Nephron progenitor cell (in vitro differentiated cells): Measurements from ENCODE around the gene EPHB6.

Experiments
- DNase-seq: peaks from one replicate; pipeline ENCODE4 v3.0.0; 2021
- H3K27ac Mint-ChIP-seq: 2 replicates; pipeline ENCODE4 v1.8.0; 2021; ENCODE audit warnings: mild to moderate bottlenecking, moderate library complexity, mixed read lengths
- H3K27me3 Mint-ChIP-seq: 2 replicates; pipeline ENCODE4 v1.8.0; 2021; ENCODE audit warnings: mild to moderate bottlenecking, low read depth, mixed read lengths; ENCODE audit not compliant: poor library complexity
- H3K36me3 Mint-ChIP-seq: 2 replicates; pipeline ENCODE4 v1.8.0; 2021; ENCODE audit warnings: low read depth, mixed read lengths
- H3K4me1 Mint-ChIP-seq: 2 replicates; pipeline ENCODE4 v1.8.0; 2021; ENCODE audit warnings: mixed read lengths
- H3K4me3 Mint-ChIP-seq: 2 replicates; pipeline ENCODE4 v1.8.0; 2021; ENCODE audit warnings: mild to moderate bottlenecking, moderate library complexity, mixed read lengths
- H3K9me3 Mint-ChIP-seq: 2 replicates; pipeline ENCODE4 v1.8.0; 2021; ENCODE audit warnings: mild to moderate bottlenecking, moderate library complexity, mixed read lengths
- CTCF ChIP-seq: fragments of 200-600 bp; sonication (generic); IDR thresholded peaks from 2 replicates; pipeline ENCODE4 v1.5.0; 2021; ENCODE audit warnings: antibody characterized with exemption

The EPHB6 gene

GRCh38 chr7:142913566-142913965, 58.7 kb downstream of the EPHB6 start:
- Mint-ChIP-seq H3K36me3 (no peaks in the 10 kb centered on the region), H3K4me3 (no peak overlapping the region), H3K9me3 (no peaks in the 10 kb centered on the region), H3K27ac (no peak overlapping the region), H3K27me3 (peaks cover 18% of the 10 kb centered on the region), H3K4me1 (peaks cover 10% of the 10 kb centered on the region)
- TF ChIP-seq CTCF = no peak
- no peak for DNase-seq

DNA sequence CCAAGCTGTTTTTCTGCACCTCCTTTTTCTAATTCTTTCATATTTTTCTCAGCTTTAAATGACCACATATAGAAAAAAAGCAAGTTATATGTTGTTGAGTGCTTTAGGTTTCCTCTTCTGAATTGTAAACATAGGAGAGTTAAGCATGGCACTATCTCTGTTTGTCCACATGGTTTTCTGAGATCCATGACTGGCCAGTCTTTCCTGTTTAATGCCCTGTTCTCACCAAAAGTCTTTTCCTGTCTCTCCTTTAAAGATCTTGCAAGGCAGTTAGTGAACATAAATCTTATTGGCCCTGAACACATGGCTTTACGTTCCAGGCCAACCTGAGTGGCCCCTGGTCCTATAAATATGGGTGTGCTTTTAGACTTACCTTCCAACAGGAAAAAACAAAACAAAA, 59.2 kb downstream of the EPHB6 start:
- Mint-ChIP-seq H3K9me3 (no peaks in the 10 kb centered on the region), H3K4me3 (no peak overlapping the region), H3K27me3 (peaks cover 18% of the 10 kb centered on the region), H3K36me3 (no peaks in the 10 kb centered on the region), H3K27ac (no peak overlapping the region), H3K4me1 (peaks cover 10% of the 10 kb centered on the region)
- no peak for DNase-seq
- TF ChIP-seq CTCF = no peak

GRCh38 chr7:142915315-142915714, 60.4 kb downstream of the EPHB6 start:
- H3K36me3 Mint-ChIP-seq = no peaks in the 10 kb centered on the region
- H3K9me3 Mint-ChIP-seq = no peaks in the 10 kb centered on the region
- H3K4me3 Mint-ChIP-seq = no peak overlapping the region
- peaks cover 10% of the 10 kb centered on the region for H3K4me1 Mint-ChIP-seq
- H3K27ac Mint-ChIP-seq = no peak overlapping the region
- DNase-seq = no peak
- no peak for TF ChIP-seq CTCF
- peaks cover 22% of the 10 kb centered on the region for H3K27me3 Mint-ChIP-seq

- Mint-ChIP-seq H3K9me3 (no peaks in the 10 kb centered on the region), H3K4me1 (peaks cover 10% of the 10 kb centered on the region), H3K27ac (no peak overlapping the region), H3K27me3 (peaks cover 17% of the 10 kb centered on the region), H3K36me3 (no peaks in the 10 kb centered on the region), H3K4me3 (no peak overlapping the region)
- no peak for DNase-seq
- no peak for TF ChIP-seq CTCF
These were observed 61.6 kb downstream of the EPHB6 start for GRCh38 chr7:142916508-142916907.

- Mint-ChIP-seq H3K4me1 (peaks cover 10% of the 10 kb centered on the region), H3K9me3 (no peaks in the 10 kb centered on the region), H3K36me3 (no peaks in the 10 kb centered on the region), H3K27ac (no peak overlapping the region), H3K4me3 (no peak overlapping the region), H3K27me3 (peaks cover 17% of the 10 kb centered on the region)
- no peak for DNase-seq
- no peak for TF ChIP-seq CTCF
These were observed 62.6 kb downstream of the EPHB6 start for GRCh38 chr7:142917447-142917846.

- no peak for DNase-seq
- Mint-ChIP-seq H3K4me3 (no peak overlapping the region), H3K27ac (no peak overlapping the region), H3K27me3 (peaks cover 16% of the 10 kb centered on the region), H3K36me3 (no peaks in the 10 kb centered on the region), H3K9me3 (no peaks in the 10 kb centered on the region), H3K4me1 (peaks cover 7% of the 10 kb centered on the region)
- TF ChIP-seq CTCF = no peak
These were observed 64.0 kb downstream of the EPHB6 start for GRCh38 chr7:142918901-142919300.
